Adipose tissue (tissue), 3 donors: ENCODE data around the gene ATP6AP2. TPM values are rescaled to one million over a fixed set of nuclear protein-coding genes. Genes with fewer than 3 reads are reported as not detected.

Source experiments
- H3K27ac ChIP-seq: one replicate; pipeline ENCODE4 v1.5.1; 2013; ENCODE audit warnings: low read depth, low read length
- WGBS, 3 donors: extraction: QIAGEN DNeasy Blood & Tissue Kit; methylation state at CpG; one replicate each; pipeline ENCODE4 v1.1.7; 2013; 5-methylcytosine and 5-hydroxymethylcytosine counted together
- polyA plus RNA-seq, 3 donors: library from polyadenylated mRNA; stranded (reverse); fragments of 200-250 nt; gene quantifications; one replicate each; pipeline ENCODE4 v1.2.3, GENCODE V29; 2013
- donor health status: healthy with polysubstance abuse.
- donor health status: Bipolar disorder and iron deficiency.
- donor health status: healthy.

Gene ATP6AP2, protein sequence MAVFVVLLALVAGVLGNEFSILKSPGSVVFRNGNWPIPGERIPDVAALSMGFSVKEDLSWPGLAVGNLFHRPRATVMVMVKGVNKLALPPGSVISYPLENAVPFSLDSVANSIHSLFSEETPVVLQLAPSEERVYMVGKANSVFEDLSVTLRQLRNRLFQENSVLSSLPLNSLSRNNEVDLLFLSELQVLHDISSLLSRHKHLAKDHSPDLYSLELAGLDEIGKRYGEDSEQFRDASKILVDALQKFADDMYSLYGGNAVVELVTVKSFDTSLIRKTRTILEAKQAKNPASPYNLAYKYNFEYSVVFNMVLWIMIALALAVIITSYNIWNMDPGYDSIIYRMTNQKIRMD
- 10 to 100 TPM; 24.1 to 70.7 (median 45.8) TPM for polyA plus RNA-seq

DNA sequence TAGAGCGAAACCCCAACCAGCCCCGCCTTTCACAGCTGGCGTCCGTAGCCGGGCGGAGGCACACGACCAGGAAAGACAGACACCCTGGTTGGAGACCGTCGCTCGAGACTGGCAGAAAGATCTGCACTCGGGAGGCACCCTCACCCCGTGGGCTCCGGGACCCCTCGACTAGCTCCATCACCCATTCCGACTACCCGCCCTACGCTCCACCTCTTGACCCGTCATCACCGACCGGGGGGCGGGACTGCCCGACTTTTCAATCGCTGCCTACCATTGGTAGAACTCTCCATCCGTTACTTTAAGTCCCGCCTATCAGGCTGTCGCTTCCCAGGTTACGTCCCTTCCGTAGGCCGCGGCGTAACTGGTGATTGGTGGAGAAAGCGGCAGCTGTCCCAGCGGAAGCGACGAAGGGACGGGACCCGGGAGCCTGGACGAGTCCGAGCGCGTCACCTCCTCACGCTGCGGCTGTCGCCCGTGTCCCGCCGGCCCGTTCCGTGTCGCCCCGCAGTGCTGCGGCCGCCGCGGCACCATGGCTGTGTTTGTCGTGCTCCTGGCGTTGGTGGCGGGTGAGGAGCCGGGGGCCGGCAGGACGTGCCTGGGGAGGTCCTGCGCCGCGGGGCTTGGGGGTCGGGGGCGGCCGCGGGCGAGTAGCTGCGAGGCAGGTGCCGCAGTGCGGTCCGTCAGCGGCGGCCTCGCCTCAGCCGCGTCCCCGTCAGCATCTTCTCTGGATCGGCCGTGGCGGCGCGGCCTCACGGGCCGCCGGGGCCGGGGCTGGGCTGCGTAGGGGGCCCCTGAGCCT lies at the start of gene ATP6AP2:
Gene ATP6AP2 (plus strand): TSS at position 434 of the 799 bp plus-strand sequence. CDS start 96 bp downstream, at position 530.
- WGBS, 3 donors, result 0 to 23% (median 0%) methylated on average over 33 to 83 of the region's 89 CpGs

DNA sequence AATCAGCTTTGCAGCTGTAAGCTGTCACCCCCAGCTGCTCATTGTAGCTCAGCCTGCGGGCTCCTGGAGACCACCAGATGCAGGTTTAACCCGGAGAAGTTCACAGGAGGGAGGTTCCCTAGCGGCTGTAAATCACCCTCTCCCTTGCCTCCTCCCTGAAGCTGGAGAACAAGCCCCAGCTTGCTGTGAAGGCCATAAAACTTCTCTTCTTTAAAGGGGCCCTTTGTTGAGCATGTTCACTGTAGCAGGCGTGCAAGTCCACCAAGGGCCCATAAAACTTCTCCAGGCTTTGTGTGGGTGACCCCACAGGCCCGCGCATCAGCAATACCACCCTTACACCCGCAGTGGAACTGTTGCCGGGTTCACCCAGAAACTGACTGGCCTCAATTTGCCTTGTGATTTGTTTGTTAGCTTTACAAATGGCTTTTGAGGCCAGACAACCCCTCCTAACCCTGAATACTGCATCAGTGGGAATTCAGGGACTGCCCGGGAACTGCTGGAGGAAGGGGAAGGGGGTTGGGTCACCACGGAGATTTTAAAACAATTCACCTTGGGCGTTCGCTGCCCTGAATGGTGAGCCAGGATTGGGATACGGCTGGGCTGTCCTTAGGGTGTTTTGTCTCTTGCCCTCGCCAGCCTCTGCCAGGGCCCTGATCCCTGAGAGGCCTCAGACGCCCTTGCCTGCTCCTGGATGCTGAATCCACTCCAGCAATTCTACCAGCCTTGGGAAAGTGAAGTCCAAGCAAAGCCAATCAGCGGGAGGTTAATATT lies 49.5 kb upstream of the ATP6AP2 start:
- H3K27ac ChIP-seq, result no peak overlapping the region
- WGBS, 3 donors, result 47 to 72% (median 67%) methylated on average over 16 of the region's 16 CpGs

More for the DNA sequence above, at the start of gene ATP6AP2:
- peak within 1 kb of the TSS; percentile 44 for H3K27ac ChIP-seq

DNA sequence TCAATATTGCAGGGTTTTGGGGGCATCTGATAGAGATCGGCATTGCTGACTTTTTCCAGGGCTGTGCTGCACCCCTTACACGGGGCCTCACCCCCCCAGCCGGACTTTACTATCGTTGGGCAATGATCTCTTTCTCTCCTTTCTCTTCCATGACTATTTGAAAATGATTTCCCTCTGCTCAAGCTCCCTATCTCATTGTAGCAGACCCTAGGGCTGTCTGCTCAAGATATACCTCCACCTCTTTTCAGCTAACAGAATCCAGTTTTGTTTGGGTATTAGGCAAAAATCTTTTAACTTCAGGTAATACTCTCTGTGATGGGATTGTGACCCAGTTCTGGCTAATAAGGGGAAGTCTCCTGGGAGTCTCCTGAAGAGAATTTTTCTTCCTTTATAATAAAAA lies 43.5 kb upstream of the ATP6AP2 start:
- no peak overlapping the region for H3K27ac ChIP-seq
- WGBS, 3 donors, result 71 to 86% (median 82%) methylated on average over 4 of the region's 4 CpGs

DNA sequence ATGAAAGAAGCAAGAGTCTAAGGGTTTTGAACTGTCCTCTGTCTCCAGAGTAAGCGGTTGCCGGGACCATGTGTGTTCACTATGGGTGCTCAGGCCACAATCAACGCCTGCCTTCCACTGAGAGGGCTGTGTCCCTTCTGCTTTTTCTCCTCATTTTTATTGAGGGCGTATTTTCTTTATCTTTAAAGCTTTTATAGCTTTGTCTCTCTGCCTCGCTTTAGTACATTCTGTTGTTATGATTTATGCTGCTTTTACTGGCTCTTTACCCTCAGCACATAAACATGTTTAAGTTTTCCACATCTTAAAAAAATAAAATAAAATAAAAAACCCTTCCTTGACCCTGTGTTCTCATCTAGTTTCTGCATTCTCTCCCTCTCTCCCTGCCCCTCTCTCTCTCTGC lies 42.4 kb upstream of the ATP6AP2 start:
- WGBS, 3 donors, result 73 to 92% (median 82%) methylated on average over 5 of the region's 5 CpGs
- no peak overlapping the region for H3K27ac ChIP-seq

DNA sequence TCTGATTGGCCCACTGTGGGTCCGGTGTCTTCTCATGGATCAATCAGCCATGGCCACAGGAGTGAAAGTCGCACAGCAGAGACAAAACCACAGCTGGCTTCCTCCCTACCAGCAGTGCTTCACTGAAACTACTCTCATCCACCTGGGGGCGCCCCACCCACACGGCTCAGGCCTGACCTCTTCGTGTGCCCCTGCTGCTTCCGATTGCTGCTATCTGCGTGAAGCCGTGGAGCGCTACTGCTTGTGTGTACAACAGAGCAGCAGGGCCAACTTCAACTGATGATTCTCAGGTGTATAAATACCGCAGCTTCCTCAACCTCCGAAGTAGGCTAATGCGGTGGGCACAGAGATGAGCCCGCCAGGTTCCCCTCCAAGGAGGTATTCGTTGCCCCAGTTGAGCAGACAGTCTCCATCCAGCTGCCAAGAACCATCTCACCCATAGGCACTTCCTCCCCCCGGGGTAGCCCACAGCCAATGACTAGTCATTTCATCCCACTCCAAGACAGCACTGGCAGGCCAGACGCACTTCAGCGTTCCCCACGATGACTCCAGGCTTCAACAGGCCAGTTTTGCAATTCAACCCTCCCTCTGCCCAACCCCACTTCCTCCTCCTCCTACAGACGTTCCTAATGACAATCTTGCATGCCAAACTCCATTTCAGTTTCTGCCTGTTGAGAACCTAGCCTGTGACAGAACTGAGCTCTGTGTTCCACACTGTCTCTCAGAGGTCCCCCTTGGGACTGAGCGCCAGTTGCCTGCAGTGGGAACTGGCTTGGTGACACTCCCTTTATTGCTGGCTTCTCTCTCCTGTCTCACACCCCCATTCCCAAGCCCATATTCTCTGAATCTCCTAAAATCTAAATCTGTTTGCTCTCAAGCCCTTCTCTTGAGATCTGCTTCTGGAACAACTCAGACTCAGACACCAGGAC lies 41.3 kb upstream of the ATP6AP2 start:
- H3K27ac ChIP-seq, result no peak overlapping the region
- WGBS, 3 donors, result 31 to 36% (median 35%) methylated on average over 19 to 20 of the region's 20 CpGs

DNA sequence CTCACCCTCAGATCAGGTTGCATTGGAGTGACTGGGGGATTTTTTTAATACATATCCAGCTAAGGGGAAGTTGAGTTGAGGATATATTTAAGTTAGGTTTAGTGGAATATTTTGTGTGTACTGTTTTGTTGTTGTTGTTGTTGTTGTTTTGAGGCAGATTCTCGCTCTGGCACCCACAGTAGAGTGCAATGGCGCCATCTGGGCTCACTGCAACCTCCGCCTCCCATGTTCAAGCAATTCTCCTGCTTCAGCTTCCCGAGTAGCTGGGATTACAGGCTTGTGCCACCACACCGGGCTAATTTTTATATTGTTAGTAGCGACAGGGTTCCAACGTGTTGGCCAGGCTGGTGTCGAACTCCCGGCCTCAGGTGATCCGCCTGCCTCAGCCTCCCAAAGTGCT lies 38.6 kb upstream of the ATP6AP2 start:
- H3K27ac ChIP-seq, result no peak overlapping the region
- WGBS, 3 donors, result 73 to 88% (median 74%) methylated on average over 8 to 10 of the region's 10 CpGs

DNA sequence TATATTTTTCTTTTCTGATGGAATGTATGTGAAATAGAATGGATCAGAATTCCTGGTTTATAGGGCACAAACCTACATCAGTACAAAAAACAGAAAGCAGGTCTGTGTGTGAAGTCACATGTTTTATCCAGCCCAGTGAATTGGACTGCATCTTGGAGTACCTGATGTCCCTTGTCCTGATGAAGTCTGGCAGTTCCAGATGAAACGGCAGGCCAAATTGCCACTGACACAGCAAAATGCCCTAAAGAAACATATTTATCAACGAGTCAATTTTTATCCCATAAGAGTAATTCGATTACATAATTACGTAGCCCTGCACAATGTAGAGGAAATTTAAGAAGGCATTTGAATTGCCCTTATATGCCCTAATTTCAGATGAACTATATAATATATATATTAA lies 37.8 kb upstream of the ATP6AP2 start:
- 69 to 87% (median 85%) methylated on average over 4 of the region's 4 CpGs for WGBS, 3 donors

DNA sequence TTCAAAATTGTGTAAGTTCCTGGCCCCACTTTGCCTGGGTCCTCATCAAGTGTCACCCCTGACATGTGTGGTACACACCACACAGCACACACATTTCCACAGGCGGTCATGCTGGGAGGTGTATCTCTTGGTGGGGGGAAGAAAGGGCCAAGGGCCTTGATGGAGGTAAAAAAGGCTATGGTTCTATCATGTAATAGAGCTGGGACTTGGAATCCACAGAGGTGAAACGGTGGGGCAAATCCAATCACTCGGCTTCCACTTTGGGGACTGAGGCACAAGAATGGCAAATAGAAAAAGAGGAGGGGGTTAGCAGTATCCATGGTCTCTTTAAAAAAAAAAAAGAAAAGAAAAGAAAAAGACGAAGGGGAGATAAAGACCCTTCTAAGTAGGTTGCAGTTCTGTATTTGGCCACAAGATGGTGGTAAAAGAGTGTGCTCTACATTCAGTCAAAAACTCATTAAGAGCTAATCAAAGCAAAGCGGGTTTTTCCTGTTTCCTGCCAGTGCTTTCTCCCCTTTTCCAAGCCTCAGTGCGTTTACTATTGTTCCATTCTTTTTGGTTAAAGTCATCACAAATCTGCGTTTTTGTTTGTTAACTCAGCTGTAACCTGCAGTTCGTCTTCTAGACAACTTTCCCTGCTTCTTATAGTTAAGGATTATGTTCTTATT lies 37.0 kb upstream of the ATP6AP2 start:
- WGBS, 3 donors, result 3 to 12% (median 5%) methylated on average over 8 of the region's 8 CpGs
- no peak overlapping the region for H3K27ac ChIP-seq

More for the DNA sequence above, 37.8 kb upstream of the ATP6AP2 start:
- no peak overlapping the region for H3K27ac ChIP-seq

DNA sequence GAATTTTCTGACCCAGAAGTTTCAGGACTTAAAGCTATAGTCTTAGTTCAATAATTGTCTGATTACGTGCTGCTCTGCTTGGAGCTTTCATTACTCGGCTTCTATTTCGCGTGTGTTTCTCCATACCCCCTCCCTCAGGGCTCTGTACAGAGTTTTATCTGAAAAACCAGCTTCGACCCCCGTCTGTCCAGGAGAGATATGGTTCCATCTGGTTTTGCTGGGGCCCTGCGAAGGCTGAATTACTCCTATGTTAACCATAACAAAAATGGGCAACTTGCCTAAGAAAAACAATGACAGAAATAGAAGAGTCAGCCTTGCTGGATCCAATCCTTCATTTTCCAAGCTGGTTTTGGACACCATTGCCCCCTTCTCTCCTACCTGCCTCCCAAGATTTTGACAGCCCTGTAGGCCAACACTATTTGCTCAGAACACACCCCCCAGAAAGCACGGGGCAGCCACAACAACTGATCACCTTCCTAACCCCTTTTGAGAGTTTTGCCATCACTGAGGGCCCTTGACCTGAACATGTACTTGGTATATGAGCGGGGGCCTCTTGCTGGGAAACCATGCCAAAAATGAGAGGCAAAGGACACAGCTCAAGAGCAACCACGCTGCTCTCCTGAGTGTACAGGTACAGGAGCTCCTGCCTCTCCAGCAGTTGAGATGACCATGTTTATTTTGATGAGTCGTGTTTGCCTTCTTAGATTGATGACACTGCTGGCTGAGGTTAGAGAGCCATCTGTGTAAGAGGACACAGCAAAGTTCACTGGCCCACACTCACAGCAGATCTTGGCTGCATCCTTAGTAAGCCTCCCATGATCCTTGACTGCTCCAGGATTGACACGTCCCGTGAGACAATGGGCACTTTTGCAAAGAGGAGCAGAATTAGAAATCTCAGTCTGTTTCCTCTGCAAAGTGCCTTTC lies 36.2 kb upstream of the ATP6AP2 start:
- no peak overlapping the region for H3K27ac ChIP-seq
- WGBS, 3 donors, result 48 to 54% (median 54%) methylated on average over 13 of the region's 13 CpGs

DNA sequence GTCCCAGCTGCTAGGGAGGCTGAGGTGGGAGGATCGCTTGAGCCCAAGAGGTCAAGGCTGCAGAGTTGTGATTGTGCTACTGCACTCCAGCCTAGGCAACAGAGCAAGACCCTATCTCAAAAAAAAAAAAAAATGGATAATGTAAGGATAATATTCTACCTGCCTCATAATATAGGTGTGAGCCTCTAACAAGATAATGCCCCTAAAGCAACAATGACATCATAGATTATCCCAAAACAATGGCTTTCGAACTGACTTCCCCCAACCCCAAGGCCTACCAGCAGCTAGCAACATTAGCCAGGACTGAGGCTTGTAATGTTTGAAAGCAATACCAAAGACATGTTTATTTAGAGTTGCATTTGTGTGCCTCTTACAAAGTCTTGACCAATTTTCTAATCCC lies 33.9 kb upstream of the ATP6AP2 start:
- WGBS, 3 donors, result 89 to 97% (median 92%) methylated on average over 2 of the region's 2 CpGs
- H3K27ac ChIP-seq, result no peak overlapping the region

DNA sequence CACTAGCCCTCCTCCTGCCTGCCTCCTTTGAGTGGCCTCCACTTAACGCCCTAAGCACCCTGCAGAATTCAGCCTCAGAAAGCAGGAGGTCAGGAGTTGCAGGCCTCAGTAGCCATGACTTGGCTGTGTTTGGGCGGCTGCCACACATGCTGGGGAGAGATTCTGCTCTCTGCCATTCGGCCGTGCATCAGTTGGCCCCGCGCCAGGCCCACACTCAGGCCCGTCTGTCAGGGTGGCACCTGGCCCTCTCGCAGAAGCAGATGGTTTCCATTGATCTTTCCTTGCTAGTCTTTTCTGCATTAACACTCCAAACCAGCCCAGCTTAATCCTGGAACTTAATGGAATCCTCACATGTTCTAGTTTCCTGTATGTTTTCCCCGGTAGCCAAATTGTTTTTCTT lies 30.7 kb upstream of the ATP6AP2 start:
- H3K27ac ChIP-seq, result no peak overlapping the region
- 40 to 56% (median 55%) methylated on average over 9 of the region's 9 CpGs for WGBS, 3 donors

DNA sequence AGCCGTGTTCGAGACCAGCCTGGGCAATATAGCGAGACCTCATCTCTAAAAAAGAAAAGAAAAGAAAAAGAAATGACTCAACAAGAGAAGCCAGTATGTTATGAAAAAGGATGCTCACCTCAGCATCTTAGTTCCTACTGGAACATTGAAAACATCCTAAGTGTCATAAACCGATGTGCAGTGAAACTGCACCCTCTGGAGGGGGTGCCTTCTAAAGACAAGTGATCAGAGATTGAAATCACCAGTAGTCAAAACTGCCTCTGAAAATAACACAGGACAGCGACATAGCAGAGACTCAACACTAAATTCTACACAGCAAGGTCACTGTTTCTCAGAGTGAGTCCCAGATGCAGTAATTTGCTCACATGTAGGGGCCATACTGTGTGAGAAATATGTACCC lies 28.0 kb upstream of the ATP6AP2 start:
- 67 to 71% (median 68%) methylated on average over 5 of the region's 5 CpGs for WGBS, 3 donors
- H3K27ac ChIP-seq, result no peak overlapping the region

DNA sequence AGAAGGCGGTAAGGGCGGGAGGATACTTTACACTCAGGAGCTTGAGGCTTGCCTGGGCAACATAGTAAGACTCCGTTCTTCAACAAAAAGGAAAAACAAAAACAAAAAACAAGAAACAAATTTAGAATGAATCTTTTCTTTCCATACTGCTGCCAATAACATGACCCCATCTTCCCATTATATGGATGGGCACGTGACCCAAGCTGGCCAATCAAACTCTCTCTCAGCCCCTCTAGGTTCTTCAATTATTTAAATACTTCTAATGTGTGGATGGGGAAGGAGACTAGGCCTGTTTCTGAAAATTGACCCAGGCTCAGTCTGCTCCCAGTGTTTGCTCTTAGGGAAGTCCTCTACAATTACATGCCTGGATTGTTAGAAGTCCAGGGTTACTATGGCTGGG lies 22.2 kb upstream of the ATP6AP2 start:
- no peak overlapping the region for H3K27ac ChIP-seq
- 68 to 97% (median 91%) methylated on average over 4 of the region's 4 CpGs for WGBS, 3 donors

DNA sequence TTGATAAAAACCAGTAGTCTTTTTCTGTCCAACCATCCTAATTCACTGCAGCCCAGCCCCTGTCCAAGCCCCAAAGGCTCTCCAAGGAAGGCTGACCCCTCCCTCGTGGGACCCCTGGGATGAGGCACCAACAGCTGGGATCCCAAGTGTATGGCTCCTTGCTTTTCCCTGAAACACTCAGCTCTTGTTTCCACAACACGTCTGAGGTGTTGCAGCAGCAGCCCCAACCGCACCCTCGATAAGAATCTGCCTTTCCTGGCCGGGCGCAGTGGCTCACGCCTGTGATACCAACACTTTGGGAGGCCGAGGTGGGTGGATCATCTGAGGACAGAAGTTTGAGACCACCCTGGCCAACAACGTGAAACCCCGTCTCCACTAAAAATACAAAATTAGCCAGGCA lies 17.0 kb upstream of the ATP6AP2 start:
- H3K27ac ChIP-seq, result no peak overlapping the region
- WGBS, 3 donors, result 80 to 90% (median 85%) methylated on average over 6 to 10 of the region's 10 CpGs

DNA sequence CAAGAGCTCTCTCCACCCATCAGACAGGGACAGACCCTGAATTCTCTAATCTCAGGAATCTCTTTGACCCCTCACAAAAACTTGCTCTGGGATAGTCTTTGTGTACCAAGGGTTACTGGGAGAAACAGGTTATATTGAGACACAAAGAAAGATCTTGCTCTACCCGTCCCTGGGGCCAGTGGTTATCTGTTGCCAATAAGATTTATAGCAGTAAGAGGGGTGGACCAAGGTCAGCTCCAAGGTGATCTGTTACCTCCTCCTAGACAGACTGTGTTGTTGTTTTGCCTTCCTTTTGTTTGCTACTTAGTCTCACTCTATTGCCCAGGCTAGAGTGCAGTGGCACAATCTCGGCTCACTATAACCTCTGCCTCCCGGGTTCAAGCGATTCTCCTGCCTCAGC lies 16.3 kb upstream of the ATP6AP2 start:
- 73 to 90% (median 81%) methylated on average over 4 of the region's 4 CpGs for WGBS, 3 donors
- no peak overlapping the region for H3K27ac ChIP-seq

DNA sequence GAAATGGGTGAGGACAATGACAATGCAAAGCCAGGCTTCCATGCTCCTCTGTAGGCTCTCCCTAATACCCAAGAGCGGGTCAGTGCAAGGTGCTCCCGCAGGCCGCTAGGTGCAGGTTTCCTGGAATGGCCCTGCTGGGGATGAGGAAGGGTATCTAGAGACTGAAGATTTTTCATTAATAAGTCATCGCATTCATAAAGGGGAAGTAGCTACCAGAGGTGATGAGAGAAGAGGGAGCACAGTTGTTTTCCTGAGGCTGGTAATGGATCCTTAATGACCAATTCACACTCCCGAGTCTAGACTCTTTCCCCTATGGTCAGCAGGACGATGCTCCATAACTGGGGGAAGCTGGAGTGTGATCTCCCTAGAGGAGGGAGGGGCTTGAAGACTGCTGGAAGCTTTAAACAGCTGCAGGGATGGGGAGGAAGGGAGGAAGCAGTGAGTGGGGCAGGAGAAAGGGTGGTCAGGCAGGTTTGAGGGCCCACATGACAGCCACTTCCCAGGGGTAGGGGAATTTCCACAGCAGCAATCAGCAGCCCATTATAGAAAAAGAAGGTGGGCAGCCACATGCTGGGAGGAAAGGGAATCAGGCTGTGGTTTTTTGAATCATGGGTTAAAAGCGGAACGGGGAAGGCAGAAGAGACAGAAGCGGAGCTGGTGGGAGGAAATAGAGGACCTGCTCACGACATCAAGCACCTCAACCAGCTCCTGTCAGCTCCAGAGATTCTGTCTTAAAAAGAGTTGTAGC lies 10.2 kb upstream of the ATP6AP2 start:
- no peak overlapping the region for H3K27ac ChIP-seq
- WGBS, 3 donors, result 44 to 71% (median 60%) methylated on average over 10 of the region's 10 CpGs
